Suppressor macrophage treated with lipopolysaccharide for 1 hour (primary cell): ENCODE results near the gene STX8.

ENCODE experiments used
- DNase-seq, 3 donors: peaks; one replicate each; pipeline ENCODE4 v3.0.0-alpha.2; 2020 to 2022

STX8 gene

DNA sequence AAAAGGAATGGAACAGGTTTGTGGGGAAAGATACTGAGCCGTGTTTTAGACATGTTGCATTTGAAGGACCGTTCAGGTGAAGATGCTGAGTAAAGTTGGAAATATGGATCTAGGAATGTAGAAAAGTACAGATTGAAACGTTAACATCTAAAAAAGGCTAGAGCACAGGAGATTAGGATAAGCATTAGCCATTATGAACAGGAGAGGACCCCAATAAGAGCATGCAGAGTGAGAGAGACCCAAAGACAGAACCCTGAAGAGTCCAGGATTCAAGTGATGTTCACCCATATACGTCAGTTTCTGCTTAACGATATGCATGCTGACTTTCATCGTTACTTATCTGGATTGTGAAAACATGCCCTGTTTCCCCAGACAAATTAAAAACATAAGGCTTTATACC, 140.5 kb downstream of the STX8 start:
- no peak for DNase-seq

DNA sequence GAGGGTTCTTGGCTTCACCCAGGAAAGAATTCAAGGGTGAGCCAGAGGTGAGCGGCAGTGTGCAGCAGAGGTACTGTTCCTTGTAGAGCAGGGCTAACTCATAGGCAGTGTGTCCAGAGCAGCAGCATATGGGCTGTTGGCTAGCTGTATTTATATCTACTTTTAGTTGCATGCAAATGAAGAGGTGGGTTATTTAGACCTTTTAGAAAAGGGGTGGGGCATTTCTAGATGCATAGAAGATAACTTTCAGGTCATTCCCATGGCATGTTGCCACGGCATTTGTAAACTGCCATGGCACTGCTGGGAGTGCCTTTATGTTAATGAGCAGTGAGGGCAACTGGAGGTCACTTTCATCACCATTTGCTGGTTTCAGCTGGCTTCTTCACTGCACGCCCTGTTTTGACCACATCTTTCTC, 141.0 kb downstream of the STX8 start:
- no peak for DNase-seq

- DNase-seq, result no peak
These were observed 142.6 kb downstream of the STX8 start for GRCh38 chr17:9432934-9433421.

- no peak for DNase-seq
These were observed 143.3 kb downstream of the STX8 start for GRCh38 chr17:9432134-9432885.

DNA sequence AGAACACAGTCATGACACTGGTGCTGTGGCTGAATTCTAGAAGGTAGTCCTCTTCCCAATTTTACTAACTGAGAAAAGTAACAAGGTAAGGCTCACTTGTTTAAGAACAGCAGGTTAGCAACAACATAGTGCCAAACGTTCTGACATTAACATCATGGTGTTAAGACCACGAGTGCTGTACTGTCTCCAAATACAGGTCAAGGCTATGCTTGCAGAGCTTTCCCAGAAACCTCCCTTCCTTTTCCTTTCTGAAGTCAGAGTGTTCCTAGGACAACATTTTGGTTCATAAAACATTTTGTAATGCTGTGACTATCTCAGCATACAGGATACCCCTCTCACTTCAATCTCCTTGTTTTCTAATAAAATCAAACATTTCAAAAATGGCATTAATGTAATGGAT, 144.0 kb downstream of the STX8 start:
- DNase-seq, result no peak

GRCh38 chr17:9427465-9428315, 147.9 kb downstream of the STX8 start:
- no peak for DNase-seq

DNA sequence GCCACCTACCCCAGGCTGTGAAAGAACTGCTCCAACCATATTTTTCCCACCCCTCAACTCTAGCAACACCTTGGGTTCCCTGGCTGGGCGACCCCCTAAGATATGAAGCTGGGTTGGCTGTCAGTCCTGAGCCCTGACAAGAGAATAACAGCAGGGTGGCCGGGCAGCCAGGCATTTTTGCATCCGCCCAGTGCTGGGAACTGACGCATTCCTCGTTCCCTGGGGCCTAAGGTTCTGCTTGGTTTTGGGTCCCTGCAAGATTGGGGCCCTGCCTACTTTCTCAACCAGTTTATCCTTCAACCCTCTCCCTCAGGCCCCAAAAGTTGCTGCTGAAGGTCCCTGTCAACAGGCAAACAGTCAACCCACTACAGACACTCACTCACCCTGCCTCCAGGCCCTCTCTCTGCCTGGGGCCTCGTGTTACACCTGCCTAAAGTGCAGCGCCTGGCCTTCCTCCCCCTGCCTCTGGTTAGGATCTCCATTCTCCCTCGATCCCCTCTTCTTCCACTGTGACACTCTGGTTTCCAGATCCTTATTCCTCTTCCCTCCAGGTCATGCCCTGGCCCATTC, 151.5 kb downstream of the STX8 start:
- DNase-seq, result no peak

GRCh38 chr17:9421525-9421924, 154.1 kb downstream of the STX8 start:
- DNase-seq, result no peak

DNA sequence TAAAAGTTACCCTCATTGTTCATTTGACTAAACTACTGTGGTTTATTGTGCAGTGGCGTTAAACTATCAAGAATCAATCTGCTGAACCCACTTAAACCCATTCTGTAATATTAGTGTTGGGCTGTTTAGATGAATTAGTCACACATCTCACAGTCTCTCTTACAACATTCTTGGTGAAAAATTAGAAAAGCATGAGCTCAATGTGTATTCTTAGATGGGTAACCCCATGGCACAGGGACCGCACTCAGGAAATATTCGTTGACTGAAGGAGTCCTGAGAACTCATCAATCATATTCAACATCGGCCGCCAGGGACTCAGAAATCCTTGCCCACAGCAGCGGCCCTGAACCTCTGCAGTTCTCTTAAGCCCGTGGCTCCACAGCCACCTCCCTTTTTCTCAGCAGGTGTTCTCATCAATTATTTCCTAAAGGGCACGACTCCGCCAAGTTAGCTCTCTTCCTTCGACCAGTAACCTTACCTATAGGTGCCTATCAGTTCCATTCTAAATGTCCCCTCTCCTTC, 155.6 kb downstream of the STX8 start:
- no peak for DNase-seq

DNA sequence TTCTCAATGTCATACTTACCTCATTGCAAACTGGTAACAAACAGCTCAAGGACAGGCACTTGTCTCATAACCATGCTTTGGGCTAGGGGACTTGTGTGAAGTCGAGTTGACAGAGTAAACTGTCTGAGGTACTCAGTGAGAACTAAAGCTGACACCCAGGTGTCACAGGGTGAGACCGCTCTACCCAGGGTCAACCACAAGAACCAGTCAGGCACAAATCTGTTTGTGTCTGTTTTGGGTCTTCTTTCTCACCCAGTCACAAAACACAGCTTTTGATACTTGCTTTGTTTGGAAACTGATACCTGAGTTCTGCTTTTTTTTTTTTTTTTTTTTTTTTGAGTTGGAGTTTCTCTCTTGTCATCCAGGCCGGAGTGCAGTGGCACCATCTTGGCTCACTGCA, 161.1 kb downstream of the STX8 start:
- DNase-seq, result no peak

GRCh38 chr17:9410737-9411136, 164.9 kb downstream of the STX8 start:
- DNase-seq, result no peak

DNA sequence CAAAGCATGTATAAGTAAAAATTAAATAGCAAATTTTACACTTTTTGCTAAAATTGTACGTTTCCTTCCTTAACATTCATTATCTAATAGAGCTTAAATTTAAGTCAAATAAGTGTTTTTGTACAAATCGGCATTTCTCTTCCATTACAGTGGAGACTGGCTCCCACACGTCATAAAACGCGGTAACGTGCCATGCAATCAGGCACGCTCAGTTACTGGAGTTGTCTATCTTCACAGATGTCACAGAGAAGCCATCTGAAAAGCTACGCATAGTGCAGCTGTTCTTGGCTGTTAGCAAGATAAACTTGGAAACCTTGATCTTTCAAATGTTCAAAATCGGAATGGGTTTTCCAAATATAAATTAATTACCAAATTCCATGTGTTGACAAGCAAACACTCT, 165.3 kb downstream of the STX8 start:
- DNase-seq, result no peak

DNA sequence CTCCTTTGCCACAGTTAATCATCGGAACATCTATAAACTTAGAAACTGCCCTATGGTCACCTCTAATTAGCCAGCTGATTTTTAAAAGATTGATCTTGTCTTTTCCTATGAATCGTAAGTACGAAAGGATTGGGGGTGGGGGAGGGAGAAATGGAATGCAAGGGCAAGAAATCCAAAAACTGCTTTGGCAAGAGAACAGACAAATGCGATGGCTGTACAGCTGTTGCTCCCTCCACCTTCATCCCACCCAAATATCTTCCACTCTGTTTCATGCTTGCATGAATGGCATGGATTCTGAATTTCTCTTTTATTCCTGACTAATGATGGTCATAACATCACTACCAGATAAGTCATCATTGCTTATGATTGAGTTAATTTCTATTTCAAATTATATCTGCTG, 165.7 kb downstream of the STX8 start:
- DNase-seq, result no peak

DNA sequence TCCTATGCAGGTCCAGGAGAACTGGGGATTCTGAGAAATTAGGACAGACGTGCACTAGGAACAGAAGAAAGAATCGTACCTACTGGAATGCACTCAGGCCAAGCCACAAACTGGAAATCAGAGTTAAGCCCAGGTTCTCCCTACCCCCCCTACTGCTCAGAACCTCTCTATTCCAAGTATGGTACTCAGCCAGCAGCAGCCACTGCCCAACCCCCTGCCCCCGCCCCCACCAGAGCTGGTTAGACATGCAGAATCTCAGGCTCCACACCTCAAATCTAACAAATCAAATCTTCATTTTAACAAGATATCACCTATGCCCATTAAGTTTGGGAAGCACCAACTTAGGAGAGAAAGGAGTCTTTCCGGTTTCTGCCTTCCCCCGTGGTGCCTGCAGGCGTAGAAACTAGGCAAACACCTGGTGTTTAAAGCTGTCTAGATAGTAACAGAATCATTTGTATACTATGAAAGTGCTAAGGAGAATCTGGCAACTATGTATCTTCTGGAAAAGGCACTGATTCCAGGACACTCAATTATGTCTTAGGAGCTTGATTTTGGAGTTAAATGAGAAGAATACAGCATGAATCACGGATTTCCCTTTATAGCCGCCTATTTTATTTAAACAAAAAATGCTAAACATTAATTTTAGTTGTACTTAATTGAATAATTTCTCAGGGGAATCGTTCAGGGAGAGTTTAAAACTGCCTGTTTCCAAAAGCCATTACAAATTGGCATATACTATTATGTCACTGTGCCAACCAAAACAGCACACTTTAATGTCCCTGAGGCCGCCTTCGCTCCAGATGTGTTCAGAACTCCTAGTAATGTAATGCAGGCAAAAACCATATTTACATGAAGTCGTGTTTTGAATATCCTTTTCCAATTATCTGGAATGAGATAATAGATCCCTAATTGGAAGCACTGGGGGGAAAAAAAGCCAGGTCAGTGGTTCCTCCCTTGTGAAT, 166.5 kb downstream of the STX8 start:
- no peak for DNase-seq

GRCh38 chr17:9408381-9408780, 167.2 kb downstream of the STX8 start:
- no peak for DNase-seq

- no peak for DNase-seq
These were observed 169.5 kb downstream of the STX8 start for GRCh38 chr17:9406046-9406606.

- no peak for DNase-seq
These were observed 172.4 kb downstream of the STX8 start for GRCh38 chr17:9403257-9403656.

DNA sequence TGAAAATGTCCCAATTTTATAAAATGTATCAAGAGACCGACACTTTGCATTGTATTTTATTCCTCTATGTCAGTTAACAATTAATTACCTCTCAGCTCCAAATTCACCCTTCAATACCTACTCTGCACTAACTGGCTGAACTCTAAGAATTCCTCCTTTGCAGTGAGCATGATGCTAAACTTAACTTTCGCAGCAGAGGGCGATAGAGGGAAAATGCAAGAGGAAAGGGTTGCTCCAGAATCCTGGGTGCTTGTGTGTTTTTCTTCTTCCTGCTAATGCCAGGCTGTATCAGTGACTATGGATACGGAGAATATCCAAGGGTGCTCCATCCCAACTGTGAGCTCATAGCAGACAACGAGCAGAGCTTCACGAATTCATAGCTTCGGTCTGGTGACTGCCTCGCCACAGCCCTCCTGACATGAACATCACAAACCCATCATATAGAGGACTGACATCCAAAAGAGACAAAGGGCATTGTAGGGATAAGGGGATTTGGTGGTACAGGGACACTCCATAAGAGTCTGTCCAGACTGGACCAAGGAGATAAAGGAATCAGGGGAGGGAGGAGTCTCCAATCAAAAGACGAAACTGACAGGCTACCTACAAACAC, 172.9 kb downstream of the STX8 start:
- DNase-seq, result peak; percentile 36 to 58 (median 57)

DNA sequence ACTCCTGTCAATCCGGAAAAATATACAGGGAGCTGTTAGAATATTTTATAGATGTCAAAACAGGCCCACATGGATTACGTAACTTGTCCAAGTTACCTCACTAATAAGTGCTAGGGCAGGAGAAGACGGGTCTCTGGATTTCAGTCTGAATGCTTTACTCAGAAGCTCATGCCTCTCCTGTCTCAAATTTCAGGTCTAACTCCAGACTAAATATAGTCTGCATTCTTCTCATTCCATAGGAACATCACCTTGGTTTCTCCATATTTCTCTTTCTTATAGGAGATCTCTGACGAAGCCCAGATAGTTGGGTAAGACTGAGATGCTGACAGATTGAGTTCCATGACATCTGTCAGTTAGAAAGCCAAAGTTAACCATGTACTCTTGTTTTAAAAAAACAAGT, 174.2 kb downstream of the STX8 start:
- DNase-seq, result no peak

- peak; percentile 87 to 97 (median 92) for DNase-seq
These were observed 186.5 kb downstream of the STX8 start for GRCh38 chr17:9389111-9389527.

DNA sequence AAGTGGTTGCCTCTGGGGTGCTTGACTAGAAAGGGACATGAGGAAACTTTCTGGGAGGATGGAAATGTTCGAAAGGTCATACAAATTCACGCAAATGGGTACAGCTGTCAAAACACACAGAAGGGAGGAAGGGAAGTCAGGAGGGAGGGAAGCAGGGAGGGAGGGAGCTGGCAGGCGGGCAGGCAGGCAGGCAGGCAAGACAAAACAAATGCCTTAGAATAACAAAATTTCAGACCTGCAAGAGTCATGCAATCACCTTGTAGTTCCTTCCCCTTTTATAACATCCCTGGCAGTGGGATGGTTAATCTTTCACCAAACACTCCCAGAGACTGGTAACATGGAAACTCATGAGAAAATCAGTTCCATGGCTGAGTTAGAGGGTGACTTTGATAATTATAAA, 189.2 kb downstream of the STX8 start:
- no peak for DNase-seq
